Measurements from ENCODE around the gene CPB2.

Gene CPB2, protein sequence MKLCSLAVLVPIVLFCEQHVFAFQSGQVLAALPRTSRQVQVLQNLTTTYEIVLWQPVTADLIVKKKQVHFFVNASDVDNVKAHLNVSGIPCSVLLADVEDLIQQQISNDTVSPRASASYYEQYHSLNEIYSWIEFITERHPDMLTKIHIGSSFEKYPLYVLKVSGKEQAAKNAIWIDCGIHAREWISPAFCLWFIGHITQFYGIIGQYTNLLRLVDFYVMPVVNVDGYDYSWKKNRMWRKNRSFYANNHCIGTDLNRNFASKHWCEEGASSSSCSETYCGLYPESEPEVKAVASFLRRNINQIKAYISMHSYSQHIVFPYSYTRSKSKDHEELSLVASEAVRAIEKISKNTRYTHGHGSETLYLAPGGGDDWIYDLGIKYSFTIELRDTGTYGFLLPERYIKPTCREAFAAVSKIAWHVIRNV

DNA sequence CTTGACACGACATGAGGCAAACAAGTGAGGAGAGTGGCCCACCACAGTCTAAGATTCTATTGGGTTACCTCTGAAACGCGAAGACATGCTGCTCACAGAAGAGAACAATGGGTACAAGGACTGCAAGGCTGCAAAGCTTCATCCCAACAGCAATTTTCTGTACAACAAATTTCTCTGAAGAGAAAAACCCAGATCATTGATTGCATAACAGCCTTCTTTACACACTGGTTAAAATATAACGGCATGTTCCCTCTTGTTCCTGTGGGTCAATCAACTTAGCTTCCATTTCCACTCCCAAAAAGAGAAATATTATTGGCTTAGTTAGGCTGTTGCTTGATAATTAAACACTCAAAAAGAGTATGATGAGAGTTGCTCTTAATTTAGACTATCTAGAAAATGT, at the start of gene CPB2:
TSS of gene CPB2 (minus strand) at position 166 of the 400 bp plus-strand sequence. CDS start at position 142, 24 bp downstream.
- no peak within 1 kb of the TSS for H3K4me3 ChIP-seq (ENCODE audit: low read depth, low read length)
- TF ChIP-seq, protein P1, sequence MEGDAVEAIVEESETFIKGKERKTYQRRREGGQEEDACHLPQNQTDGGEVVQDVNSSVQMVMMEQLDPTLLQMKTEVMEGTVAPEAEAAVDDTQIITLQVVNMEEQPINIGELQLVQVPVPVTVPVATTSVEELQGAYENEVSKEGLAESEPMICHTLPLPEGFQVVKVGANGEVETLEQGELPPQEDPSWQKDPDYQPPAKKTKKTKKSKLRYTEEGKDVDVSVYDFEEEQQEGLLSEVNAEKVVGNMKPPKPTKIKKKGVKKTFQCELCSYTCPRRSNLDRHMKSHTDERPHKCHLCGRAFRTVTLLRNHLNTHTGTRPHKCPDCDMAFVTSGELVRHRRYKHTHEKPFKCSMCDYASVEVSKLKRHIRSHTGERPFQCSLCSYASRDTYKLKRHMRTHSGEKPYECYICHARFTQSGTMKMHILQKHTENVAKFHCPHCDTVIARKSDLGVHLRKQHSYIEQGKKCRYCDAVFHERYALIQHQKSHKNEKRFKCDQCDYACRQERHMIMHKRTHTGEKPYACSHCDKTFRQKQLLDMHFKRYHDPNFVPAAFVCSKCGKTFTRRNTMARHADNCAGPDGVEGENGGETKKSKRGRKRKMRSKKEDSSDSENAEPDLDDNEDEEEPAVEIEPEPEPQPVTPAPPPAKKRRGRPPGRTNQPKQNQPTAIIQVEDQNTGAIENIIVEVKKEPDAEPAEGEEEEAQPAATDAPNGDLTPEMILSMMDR (IDR thresholded peaks at IDR 0.05; ENCODE audit: insufficient read depth, low read depth, low read length, missing control alignments), result no peak
- DNase-seq (ENCODE audit: low read depth), result no peak

DNA sequence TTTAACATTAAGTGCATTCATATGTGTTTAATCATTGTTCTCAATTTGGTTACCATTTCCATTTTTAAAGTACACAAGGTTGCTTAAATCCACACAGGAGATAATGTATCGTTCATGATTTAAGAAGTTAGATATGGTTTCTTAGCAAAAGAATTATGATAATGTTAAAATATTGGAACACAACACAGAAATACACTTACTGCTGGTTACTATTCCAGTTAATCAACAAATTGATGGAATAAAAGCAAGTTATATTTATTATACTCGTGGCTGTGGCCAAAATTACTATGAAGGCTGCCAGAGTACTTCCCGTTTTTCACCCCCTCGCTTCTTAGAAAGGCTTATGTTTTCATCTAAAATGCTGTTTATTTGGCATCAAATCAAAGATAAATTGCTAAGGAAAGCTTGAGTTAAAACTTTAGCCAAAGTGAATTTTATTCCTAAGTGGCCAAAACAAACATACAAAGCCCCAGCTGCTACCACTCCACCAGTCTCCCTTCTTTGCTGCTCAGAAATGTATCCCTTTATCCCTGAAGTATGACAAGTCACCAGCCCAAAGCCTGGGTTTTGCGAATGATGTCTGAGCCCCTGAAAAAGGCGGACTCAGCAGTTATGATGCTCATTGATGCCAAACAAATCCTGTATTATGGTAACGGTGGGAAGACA, 49.4 kb upstream of the CPB2 start:
- TF ChIP-seq, protein P1 (IDR thresholded peaks at IDR 0.05; ENCODE audit: insufficient read depth, low read depth, low read length, missing control alignments), result no peak
- no peak for DNase-seq (ENCODE audit: low read depth)

GRCh38 chr13:46152627-46153328, 47.9 kb upstream of the CPB2 start:
- TF ChIP-seq, protein P1 (IDR thresholded peaks at IDR 0.05; ENCODE audit: insufficient read depth, low read depth, low read length, missing control alignments), result no peak
- no peak overlapping the region for H3K4me3 ChIP-seq (ENCODE audit: low read depth, low read length)
- no peak for DNase-seq (ENCODE audit: low read depth)

More for the DNA sequence above, 49.4 kb upstream of the CPB2 start:
- no peak overlapping the region for H3K4me3 ChIP-seq (ENCODE audit: low read depth, low read length)

DNA sequence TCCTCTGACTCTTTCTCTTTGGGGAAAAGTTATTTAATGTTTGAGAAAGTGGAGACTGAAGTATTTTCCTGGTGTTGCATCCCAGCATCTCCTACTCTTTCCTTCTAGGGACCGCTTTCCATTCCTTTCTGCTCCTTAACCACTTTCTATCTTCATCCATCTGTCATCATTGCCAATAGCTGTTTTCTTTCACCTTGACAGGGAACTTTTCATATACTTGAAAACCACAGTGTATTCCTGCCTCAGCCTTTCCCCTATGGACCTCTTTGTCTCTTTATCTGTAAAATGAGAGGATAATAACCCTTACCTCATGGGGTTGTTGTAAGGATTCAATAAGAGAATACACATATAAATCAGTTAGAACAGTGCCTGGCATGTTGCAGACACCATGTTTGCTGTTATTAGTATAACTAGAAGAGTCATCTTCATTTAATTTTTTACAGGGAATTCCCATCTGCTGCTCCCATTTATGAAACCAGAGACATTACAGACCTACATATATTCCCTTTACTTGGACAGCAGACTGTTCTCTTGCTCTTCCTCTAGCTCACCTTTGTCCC, 45.4 kb upstream of the CPB2 start:
- no peak overlapping the region for H3K4me3 ChIP-seq (ENCODE audit: low read depth, low read length)
- no peak for DNase-seq (ENCODE audit: low read depth)
- TF ChIP-seq, protein P1 (IDR thresholded peaks at IDR 0.05; ENCODE audit: insufficient read depth, low read depth, low read length, missing control alignments), result no peak

DNA sequence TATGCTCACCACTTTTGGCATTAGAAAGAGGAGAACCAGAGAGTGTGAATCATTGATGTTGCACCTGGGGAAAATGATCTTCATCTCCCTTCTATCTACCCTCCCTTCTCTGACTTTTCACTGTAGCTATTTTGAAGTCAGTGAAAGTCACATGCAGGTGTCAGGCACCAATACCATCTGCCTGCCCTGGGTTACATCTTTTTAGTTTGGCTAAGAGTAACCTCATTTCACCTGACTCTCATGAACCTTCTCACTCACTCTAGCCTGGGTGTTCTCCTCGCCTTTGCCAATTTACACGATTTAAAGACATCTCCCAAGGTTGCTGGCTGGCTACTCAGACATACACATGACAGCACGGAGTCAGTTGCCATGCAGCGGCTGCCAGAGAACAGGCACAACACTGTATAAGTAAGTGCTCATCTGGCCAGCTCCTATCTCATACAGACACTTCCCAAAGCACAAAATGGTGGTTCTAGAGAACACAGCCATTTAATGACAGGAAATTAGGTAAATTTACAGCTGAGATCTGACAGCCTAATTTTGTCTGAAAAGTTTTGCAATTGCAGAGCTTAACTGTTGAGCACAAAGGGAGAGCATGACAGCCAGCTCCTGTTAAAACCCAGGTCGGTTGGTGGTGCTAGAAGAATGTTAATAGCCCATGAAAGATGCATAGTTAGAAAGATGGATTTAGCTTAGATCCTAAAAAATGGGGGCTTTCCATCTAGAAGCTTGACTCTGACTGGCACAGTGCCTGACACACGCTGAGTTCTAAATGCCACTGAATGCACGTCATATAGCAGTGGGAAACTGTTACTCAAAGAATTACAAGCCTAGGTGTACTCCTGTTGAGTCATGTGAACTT, 44.7 kb upstream of the CPB2 start:
- no peak for DNase-seq (ENCODE audit: low read depth)
- no peak overlapping the region for H3K4me3 ChIP-seq (ENCODE audit: low read depth, low read length)
- TF ChIP-seq, protein P1 (IDR thresholded peaks at IDR 0.05; ENCODE audit: insufficient read depth, low read depth, low read length, missing control alignments), result no peak

GRCh38 chr13:46146898-46147297, 42.1 kb upstream of the CPB2 start:
- DNase-seq (ENCODE audit: low read depth), result no peak

More at GRCh38 chr13:46146898-46147297, 42.1 kb upstream of the CPB2 start:
- TF ChIP-seq, protein P1 (IDR thresholded peaks at IDR 0.05; ENCODE audit: insufficient read depth, low read depth, low read length, missing control alignments), result no peak
- H3K4me3 ChIP-seq (ENCODE audit: low read depth, low read length), result no peak overlapping the region
